Endodermal cell (in vitro differentiated cells): ENCODE data around the gene MIB2. TPM values are rescaled to one million over a fixed set of nuclear protein-coding genes. Genes with fewer than 3 reads are reported as not detected.

Experiments used
- DNase-seq: peaks from one replicate; pipeline ENCODE4 v3.0.0-alpha.2; 2017
- H3K27ac ChIP-seq: 2 replicates; pipeline ENCODE4 v1.5.1; 2013; ENCODE audit warnings: mild to moderate bottlenecking, low read depth, low read length, moderate library complexity
- H3K27me3 ChIP-seq: 2 replicates; pipeline ENCODE4 v1.6.1; 2013; ENCODE audit warnings: mild to moderate bottlenecking, low read length, moderate library complexity; ENCODE audit not compliant: insufficient read depth, control insufficient read depth, poor library complexity, severe bottlenecking
- H3K36me3 ChIP-seq: 2 replicates; pipeline ENCODE4 v1.7.0; 2013; ENCODE audit warnings: mild to moderate bottlenecking, low read length, moderate library complexity; ENCODE audit not compliant: control insufficient read depth, insufficient read depth
- H3K4me1 ChIP-seq: one replicate; pipeline ENCODE4 v1.7.0; 2013; ENCODE audit warnings: low read length; ENCODE audit not compliant: control insufficient read depth, insufficient read depth
- H3K4me3 ChIP-seq: 2 replicates; pipeline ENCODE4 v1.5.1; 2013; ENCODE audit warnings: mild to moderate bottlenecking, low read length, moderate library complexity
- H3K9ac ChIP-seq: 2 replicates; pipeline ENCODE4 v1.6.1; 2013; ENCODE audit warnings: mild to moderate bottlenecking, low read length, moderate library complexity; ENCODE audit not compliant: poor library complexity, severe bottlenecking; ENCODE audit errors: extremely low read depth
- H3K9me3 ChIP-seq: 2 replicates; pipeline ENCODE4 v1.6.1; 2013; ENCODE audit warnings: mild to moderate bottlenecking, low read length, moderate library complexity; ENCODE audit not compliant: control insufficient read depth
- H3K27ac Mint-ChIP-seq: 2 replicates; pipeline ENCODE4 v1.8.0; 2020; ENCODE audit warnings: mixed read lengths
- H3K27me3 Mint-ChIP-seq: 2 replicates; pipeline ENCODE4 v1.8.0; 2021; ENCODE audit warnings: mild to moderate bottlenecking, mixed read lengths; ENCODE audit not compliant: insufficient read depth
- H3K36me3 Mint-ChIP-seq: 2 replicates; pipeline ENCODE4 v1.8.0; 2020; ENCODE audit warnings: low read depth, mixed read lengths
- H3K4me1 Mint-ChIP-seq: 2 replicates; pipeline ENCODE4 v1.8.0; 2020; ENCODE audit warnings: mixed read lengths
- H3K4me3 Mint-ChIP-seq: 2 replicates; pipeline ENCODE4 v1.8.0; 2020; ENCODE audit warnings: mild to moderate bottlenecking, moderate library complexity, mixed read lengths
- H3K9me3 Mint-ChIP-seq: 2 replicates; pipeline ENCODE4 v1.8.0; 2020; ENCODE audit warnings: mild to moderate bottlenecking, mixed read lengths
- WGBS, 2 experiments: methylation state at CpG; one replicate each; pipeline versions ENCODE4 v1.1.5 to v1.1.7; 2013; ENCODE audit warnings: missing lambda C conversion rate in 2 of 2, mixed read lengths in 1 of 2; ENCODE audit not compliant: insufficient coverage in 1 of 2, insufficient read length in 1 of 2; 5-methylcytosine and 5-hydroxymethylcytosine counted together
- long read RNA-seq, 4 experiments: library from polyadenylated mRNA in 2 of 4; library from RNA in 1 of 4; library from capped mRNA in 1 of 4; stranded (forward) in 3 of 4; unstranded in 1 of 4; transcript quantifications; one replicate each; pipeline ENCODE4 v2.0.0, GENCODE V29; 2020 to 2021; ENCODE audit warnings: inconsistent platforms in 1 of 4
- polyA plus RNA-seq, 2 experiments: library from polyadenylated mRNA; stranded (reverse); fragments of 50-300 nt; gene quantifications; one replicate each; pipeline ENCODE4 v1.2.3, GENCODE V29; 2013
- total RNA-seq, 2 donors: library from RNA; stranded (reverse); fragmentation: NEBNext Ultra II Directional in 1 of 2; extraction: Animal tissue kit (Norgen Biotek cat#: 25700) in 1 of 2; gene quantifications; 2 replicates in 1 of 2; 3 replicates in 1 of 2; pipeline ENCODE4 v1.2.1, GENCODE V29; 2021
- TF ChIP-seq, protein P1 (sequence below): fragments of 200-600 bp; sonication (generic); conservative IDR thresholded peaks from 2 replicates; pipeline ENCODE4 v1.5.0; 2021; ENCODE audit warnings: antibody characterized with exemption, mild to moderate bottlenecking

The MIB2 gene
- 10 to 100 TPM; 77.4 to 97.9 TPM for total RNA-seq
- 46.2 TPM for polyA plus RNA-seq (2013, experiment 1 of 2)
- polyA plus RNA-seq (2013, experiment 2 of 2): 42.1 TPM
- long read RNA-seq, experiment 1, partial matches to known transcripts: 14 of 21 reads
- long read RNA-seq, experiment 1, other reads (novel, unspliced or antisense): 4 of 21 reads
- long read RNA-seq, experiment 2, partial matches to known transcripts: 26 of 78 reads
- long read RNA-seq, experiment 2, other reads (novel, unspliced or antisense): 42 of 78 reads
- long read RNA-seq, experiment 3, partial matches to known transcripts: 7 of 12 reads
- long read RNA-seq, experiment 3, other reads (novel, unspliced or antisense): 1 of 12 reads
- long read RNA-seq, experiment 4: 0 reads

DNA sequence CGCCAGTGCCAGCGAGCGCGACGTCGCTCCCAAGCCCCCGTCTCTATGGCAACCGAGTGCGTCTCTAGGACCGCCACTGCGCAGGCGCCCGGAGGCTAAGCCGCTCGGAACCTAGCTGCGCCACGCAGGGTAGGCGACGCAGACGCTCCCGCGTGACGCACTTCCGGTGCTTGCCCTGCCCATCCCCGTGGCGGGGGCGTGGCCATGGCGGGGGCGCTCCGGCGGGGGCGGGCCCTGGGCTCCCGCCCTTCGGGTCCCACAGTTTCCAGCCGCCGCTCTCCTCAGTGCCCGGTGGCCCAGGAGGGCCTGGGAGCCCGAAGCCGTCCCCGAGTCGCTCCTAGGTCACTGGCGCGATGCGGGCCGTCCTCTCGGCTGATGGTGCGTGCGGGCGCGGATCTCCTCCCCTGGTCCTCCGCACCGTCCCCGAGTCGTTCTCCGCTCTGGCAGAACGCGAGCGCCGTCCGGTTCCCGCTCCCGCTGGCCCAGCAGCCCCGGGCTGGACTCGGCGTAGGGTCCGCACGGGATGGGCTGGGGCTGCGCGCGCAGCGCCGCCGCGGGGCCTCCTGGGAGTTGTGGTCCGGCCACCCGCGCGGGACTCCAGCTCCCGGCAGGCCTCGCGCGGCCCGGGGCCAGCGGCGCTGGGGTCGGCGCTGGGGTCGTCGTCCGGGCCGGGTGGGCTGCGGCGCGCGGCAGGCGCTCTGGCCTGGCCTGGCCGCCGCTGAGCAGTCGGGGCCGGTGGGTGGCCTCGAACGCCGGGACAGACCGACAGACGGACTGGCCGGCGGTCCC, at the start of gene MIB2:
TSS of gene MIB2 (plus strand) at position 245 of the 789 bp plus-strand sequence. CDS start 7,953 bp downstream, outside the sequence.
- H3K4me3 Mint-ChIP-seq: peak within 1 kb of the TSS; percentile 87
- Histone ChIP-seq H3K9me3 (no peaks in the 10 kb centered on the region), H3K4me1 (peaks cover 8% of the 10 kb centered on the region), H3K36me3 (peaks cover 18% of the 10 kb centered on the region), H3K4me3 (peak within 1 kb of the TSS; percentile 96), H3K27ac (peak within 1 kb of the TSS; percentile 100), H3K27me3 (no peaks in the 10 kb centered on the region), H3K9ac (peak within 1 kb of the TSS; percentile 87)
- H3K9me3 Mint-ChIP-seq: no peaks in the 10 kb centered on the region
- DNase-seq: peak; percentile 99
- 0% methylated on average over 40 to 107 of the region's 107 CpGs for WGBS, 2 experiments
- peak within 1 kb of the TSS; percentile 93 for H3K27ac Mint-ChIP-seq
- H3K4me1 Mint-ChIP-seq: peaks cover 1% of the 10 kb centered on the region
- TF ChIP-seq, protein P1, sequence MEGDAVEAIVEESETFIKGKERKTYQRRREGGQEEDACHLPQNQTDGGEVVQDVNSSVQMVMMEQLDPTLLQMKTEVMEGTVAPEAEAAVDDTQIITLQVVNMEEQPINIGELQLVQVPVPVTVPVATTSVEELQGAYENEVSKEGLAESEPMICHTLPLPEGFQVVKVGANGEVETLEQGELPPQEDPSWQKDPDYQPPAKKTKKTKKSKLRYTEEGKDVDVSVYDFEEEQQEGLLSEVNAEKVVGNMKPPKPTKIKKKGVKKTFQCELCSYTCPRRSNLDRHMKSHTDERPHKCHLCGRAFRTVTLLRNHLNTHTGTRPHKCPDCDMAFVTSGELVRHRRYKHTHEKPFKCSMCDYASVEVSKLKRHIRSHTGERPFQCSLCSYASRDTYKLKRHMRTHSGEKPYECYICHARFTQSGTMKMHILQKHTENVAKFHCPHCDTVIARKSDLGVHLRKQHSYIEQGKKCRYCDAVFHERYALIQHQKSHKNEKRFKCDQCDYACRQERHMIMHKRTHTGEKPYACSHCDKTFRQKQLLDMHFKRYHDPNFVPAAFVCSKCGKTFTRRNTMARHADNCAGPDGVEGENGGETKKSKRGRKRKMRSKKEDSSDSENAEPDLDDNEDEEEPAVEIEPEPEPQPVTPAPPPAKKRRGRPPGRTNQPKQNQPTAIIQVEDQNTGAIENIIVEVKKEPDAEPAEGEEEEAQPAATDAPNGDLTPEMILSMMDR: no peak
- no peaks in the 10 kb centered on the region for H3K27me3 Mint-ChIP-seq
- peaks cover 11% of the 10 kb centered on the region for H3K36me3 Mint-ChIP-seq

DNA sequence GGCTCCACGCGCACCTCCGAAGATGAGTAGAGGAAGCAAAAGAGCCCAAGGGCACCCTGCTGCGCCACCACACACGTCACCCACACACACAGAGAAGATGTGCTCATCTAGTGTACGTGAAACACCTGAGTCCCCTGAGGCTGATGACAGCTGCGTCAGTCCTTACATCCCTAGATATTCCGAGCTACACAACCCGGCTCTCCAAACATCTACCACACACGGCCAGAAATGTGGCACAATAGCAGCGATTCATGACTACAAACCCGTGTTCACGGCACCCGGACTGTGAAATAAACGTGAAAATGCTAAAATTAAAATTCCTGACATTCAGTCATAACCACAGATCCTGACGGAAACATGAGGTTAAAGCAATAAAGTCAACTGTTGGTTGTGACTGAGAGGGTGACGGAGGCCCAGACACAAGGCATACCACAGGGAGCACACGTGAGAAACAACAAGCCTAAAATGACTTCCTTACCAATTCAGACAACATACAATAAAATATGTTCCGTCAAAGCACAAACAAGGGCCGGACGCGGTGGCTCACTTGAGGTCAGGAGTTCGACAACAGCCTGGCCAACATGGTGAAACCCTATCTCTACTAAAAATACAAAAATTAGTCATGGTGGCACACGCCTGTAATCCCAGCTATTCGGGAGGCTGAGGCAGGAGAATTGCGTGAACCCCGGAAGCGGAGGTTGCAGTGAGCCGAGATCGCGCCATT, 48.0 kb upstream of the MIB2 start:
- Mint-ChIP-seq H3K27me3 (no peaks in the 10 kb centered on the region), H3K36me3 (peaks cover 64% of the 10 kb centered on the region), H3K27ac (peak overlapping the region; percentile 75), H3K9me3 (peaks cover 1% of the 10 kb centered on the region), H3K4me1 (no peaks in the 10 kb centered on the region), H3K4me3 (no peak overlapping the region)
- Histone ChIP-seq H3K4me1 (no peaks in the 10 kb centered on the region), H3K9ac (no peak overlapping the region), H3K36me3 (peaks cover 70% of the 10 kb centered on the region), H3K4me3 (no peak overlapping the region), H3K27me3 (no peaks in the 10 kb centered on the region), H3K9me3 (peaks cover 6% of the 10 kb centered on the region), H3K27ac (no peak overlapping the region)
- DNase-seq: no peak
- 91 to 97% methylated on average over 28 to 31 of the region's 31 CpGs for WGBS, 2 experiments
- TF ChIP-seq, protein P1: no peak

DNA sequence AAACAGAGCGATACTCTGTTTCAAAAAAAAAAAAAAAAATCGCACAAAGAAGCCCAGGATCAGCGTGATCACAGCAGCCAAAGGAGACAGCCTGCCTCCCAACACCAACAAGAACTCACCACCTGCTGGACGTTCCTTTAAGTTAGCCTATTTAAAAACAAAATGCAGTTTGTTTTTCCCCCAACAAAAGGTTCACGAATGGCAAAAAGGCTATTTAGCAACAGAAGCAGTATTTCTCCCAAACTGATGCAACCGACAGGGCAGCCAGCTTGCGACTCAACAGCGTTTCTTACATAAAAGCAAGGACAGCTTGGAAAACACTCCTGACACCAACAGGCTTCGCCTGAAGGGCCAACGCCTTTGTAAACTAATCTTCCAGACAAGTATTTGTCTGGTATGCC, 47.4 kb upstream of the MIB2 start:
- H3K4me3 ChIP-seq: no peak overlapping the region
- TF ChIP-seq, protein P1: no peak
- DNase-seq: no peak
- WGBS, 2 experiments: 79 to 92% methylated on average over 7 to 10 of the region's 10 CpGs
- H3K9ac ChIP-seq: no peak overlapping the region
- no peak overlapping the region for H3K27ac ChIP-seq
- Mint-ChIP-seq H3K27me3 (no peaks in the 10 kb centered on the region), H3K4me3 (no peak overlapping the region), H3K9me3 (peaks cover 1% of the 10 kb centered on the region), H3K27ac (peak overlapping the region; percentile 75), H3K4me1 (no peaks in the 10 kb centered on the region), H3K36me3 (peaks cover 59% of the 10 kb centered on the region)
- H3K4me1 ChIP-seq: no peaks in the 10 kb centered on the region
- H3K9me3 ChIP-seq: peaks cover 6% of the 10 kb centered on the region
- H3K36me3 ChIP-seq: peaks cover 64% of the 10 kb centered on the region
- H3K27me3 ChIP-seq: no peaks in the 10 kb centered on the region
